ENCODE measurements around the gene SMARCD2. TPM values are rescaled to one million over a fixed set of nuclear protein-coding genes. Genes with fewer than 3 reads are reported as not detected.

SMARCD2 gene
- total and polyA plus RNA-seq, 2 of the 13 experiments (the other 11 are each of a cell fraction or from before 2014, with no cell fraction given): 122 to 150 TPM

DNA sequence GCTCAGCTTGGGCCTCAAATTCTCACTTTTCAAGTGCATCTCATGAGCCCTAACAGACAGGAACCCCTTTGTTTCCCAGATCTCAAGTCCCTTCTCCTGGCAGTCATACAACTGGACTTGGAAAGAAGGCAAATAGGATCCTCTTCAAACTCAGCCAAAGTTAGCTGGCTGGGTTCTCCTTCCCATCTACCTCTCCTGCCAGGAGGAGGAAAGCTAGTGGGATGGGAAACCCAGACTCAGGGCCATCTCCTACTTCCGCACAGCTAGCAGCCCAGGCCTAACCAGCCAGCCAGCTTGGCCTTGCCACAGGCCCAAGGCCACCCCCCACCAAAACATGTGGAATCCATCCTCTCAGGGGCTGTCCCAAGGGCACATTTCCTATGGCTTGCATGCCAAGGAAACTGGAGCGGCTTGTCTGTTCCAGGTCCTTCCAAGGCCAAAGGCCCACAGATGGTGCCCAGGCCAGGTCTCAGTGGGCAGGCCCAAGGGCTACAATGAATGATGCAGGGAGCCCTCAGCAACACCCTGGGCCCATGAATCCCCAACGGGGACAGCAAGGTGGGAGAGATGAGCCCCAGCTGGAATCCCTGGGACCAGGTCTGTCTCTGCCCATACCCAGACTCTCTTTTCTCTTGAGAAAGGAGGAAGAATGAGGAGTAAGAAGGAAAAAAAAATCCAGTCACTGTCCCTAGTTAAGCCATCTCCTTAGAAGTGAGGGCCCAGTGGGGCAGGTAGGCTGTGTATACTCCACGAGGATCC, 1.7 kb downstream of the SMARCD2 start (continued):
- TF ChIP-seq, protein P1, sequence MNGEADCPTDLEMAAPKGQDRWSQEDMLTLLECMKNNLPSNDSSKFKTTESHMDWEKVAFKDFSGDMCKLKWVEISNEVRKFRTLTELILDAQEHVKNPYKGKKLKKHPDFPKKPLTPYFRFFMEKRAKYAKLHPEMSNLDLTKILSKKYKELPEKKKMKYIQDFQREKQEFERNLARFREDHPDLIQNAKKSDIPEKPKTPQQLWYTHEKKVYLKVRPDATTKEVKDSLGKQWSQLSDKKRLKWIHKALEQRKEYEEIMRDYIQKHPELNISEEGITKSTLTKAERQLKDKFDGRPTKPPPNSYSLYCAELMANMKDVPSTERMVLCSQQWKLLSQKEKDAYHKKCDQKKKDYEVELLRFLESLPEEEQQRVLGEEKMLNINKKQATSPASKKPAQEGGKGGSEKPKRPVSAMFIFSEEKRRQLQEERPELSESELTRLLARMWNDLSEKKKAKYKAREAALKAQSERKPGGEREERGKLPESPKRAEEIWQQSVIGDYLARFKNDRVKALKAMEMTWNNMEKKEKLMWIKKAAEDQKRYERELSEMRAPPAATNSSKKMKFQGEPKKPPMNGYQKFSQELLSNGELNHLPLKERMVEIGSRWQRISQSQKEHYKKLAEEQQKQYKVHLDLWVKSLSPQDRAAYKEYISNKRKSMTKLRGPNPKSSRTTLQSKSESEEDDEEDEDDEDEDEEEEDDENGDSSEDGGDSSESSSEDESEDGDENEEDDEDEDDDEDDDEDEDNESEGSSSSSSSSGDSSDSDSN (CRISPR knock-in tag; IDR thresholded peaks at IDR 0.05): peak; percentile 31; the same call in 1 of the 2 replicates
- no peak for TF ChIP-seq KLF13 (CRISPR knock-in tag; IDR thresholded peaks at IDR 0.05)
- TF ChIP-seq ZNF839 (CRISPR knock-in tag; IDR thresholded peaks at IDR 0.05; ENCODE audit: borderline replicate concordance): peak; percentile 70; the same call in 1 of the 2 replicates
- TF ChIP-seq, protein P2, sequence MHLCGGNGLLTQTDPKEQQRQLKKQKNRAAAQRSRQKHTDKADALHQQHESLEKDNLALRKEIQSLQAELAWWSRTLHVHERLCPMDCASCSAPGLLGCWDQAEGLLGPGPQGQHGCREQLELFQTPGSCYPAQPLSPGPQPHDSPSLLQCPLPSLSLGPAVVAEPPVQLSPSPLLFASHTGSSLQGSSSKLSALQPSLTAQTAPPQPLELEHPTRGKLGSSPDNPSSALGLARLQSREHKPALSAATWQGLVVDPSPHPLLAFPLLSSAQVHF (CRISPR knock-in tag; IDR thresholded peaks at IDR 0.05): no peak
- TF ChIP-seq DR1 (CRISPR knock-in tag; IDR thresholded peaks at IDR 0.05): no peak
- peak; percentile 10; the same call in 1 of the 2 replicates for TF ChIP-seq NRL (CRISPR knock-in tag; IDR thresholded peaks at IDR 0.05; ENCODE audit: borderline replicate concordance)
- TF ChIP-seq FOXO1 (CRISPR knock-in tag; IDR thresholded peaks at IDR 0.05): no peak
- peak; percentile 8; the same call in 1 of the 2 replicates for TF ChIP-seq ZNF260 (CRISPR knock-in tag; IDR thresholded peaks at IDR 0.05; ENCODE audit: borderline replicate concordance, low read depth)
- TF ChIP-seq SNRNP70 (IDR thresholded peaks at IDR 0.05; ENCODE audit: low read depth, low read length): no peak
